T-cell (primary cell): Measurements from ENCODE around the gene WNT3. TPM values are rescaled to one million over a fixed set of nuclear protein-coding genes. Genes with fewer than 3 reads are reported as not detected.

Source experiments
- ATAC-seq, 4 experiments: fragments of 200-7000 bp in 3 of 4; fragments of 150-1000 bp in 1 of 4; cut with Tn5 transposase; replicated peaks in 1 of 4; 1 replicate in 3 of 4; 2 replicates in 1 of 4; pipeline ENCODE4 v1.10.0; 2021; ENCODE audit warnings: moderate library complexity in 3 of 4, mild to moderate bottlenecking in 2 of 4, moderate number of reproducible peaks in 1 of 4
- CTCF ChIA-PET, 2 donors: fragments of 300-600 bp; sonication (Branson Sonifier 250); formaldehyde crosslinking; loops; one replicate each; lab custom pipeline; 2022; ENCODE audit warnings: antibody characterized with exemption in 2 of 2; lab: Charles Lee
- POLR2A ChIA-PET, 2 donors: fragments of 300-600 bp; sonication (Branson Sonifier 250); formaldehyde crosslinking; loops; one replicate each; lab custom pipeline; 2022; ENCODE audit warnings: antibody characterized with exemption in 2 of 2; lab: Charles Lee
- DNase-seq, 35 experiments: peaks; one replicate each; pipeline versions ENCODE4 v3.0.0 to v3.0.0-alpha.2; 2013 to 2023
- H3K27ac ChIP-seq: one replicate; pipeline ENCODE4 v1.5.1; 2013; ENCODE audit warnings: low read length
- H3K27me3 ChIP-seq, 2 experiments: replicated peaks in 1 of 2; 1 replicate in 1 of 2; 2 replicates in 1 of 2; pipeline versions ENCODE4 v1.6.1 to v1.7.0; 2013; ENCODE audit warnings: low read length in 1 of 2, mixed read lengths in 1 of 2; ENCODE audit not compliant: control insufficient read depth in 2 of 2, insufficient read depth in 2 of 2; ENCODE audit errors: extremely low read depth in 1 of 2
- H3K36me3 ChIP-seq, 2 donors: 1 replicate in 1 of 2; 2 replicates in 1 of 2; pipeline versions ENCODE4 v1.6.1 to v1.7.0; 2013; ENCODE audit warnings: low read length in 1 of 2; ENCODE audit not compliant: control insufficient read depth in 2 of 2, insufficient read depth in 1 of 2; ENCODE audit errors: extremely low read depth in 1 of 2
- H3K4me1 ChIP-seq, 2 experiments: 1 replicate in 1 of 2; 2 replicates in 1 of 2; pipeline versions ENCODE4 v1.6.1 to v1.7.0; 2013; ENCODE audit warnings: low read length in 2 of 2, mixed read lengths in 1 of 2; ENCODE audit not compliant: insufficient read depth in 2 of 2, control insufficient read depth in 1 of 2; ENCODE audit errors: extremely low read depth in 1 of 2
- H3K4me3 ChIP-seq, 2 donors: 1 replicate in 1 of 2; 2 replicates in 1 of 2; pipeline versions ENCODE4 v1.5.1 to v1.7.0; 2013; ENCODE audit warnings: mild to moderate bottlenecking in 2 of 2, low read length in 1 of 2, moderate library complexity in 1 of 2; ENCODE audit not compliant: control insufficient read depth in 1 of 2; ENCODE audit errors: extremely low read depth in 1 of 2
- H3K9me3 ChIP-seq: 2 replicates; pipeline ENCODE4 v1.7.0; 2013
- H3K27ac Mint-ChIP-seq, 2 donors: one replicate each; pipeline ENCODE4 v1.8.0; 2020 to 2021; ENCODE audit warnings: mild to moderate bottlenecking in 2 of 2, mixed read lengths in 2 of 2
- H3K27me3 Mint-ChIP-seq, 2 donors: one replicate each; pipeline ENCODE4 v1.8.0; 2021 to 2022; ENCODE audit warnings: mixed read lengths in 2 of 2
- H3K36me3 Mint-ChIP-seq: one replicate; pipeline ENCODE4 v1.8.0; 2021; ENCODE audit warnings: mixed read lengths
- H3K4me1 Mint-ChIP-seq, 3 donors: one replicate each; pipeline ENCODE4 v1.8.0; 2020 to 2022; ENCODE audit warnings: mixed read lengths in 3 of 3, mild to moderate bottlenecking in 1 of 3
- H3K4me3 Mint-ChIP-seq, 3 donors: one replicate each; pipeline ENCODE4 v1.8.0; 2020 to 2022; ENCODE audit warnings: mild to moderate bottlenecking in 3 of 3, mixed read lengths in 3 of 3, moderate library complexity in 3 of 3
- H3K9me3 Mint-ChIP-seq, 3 donors: one replicate each; pipeline ENCODE4 v1.8.0; 2020 to 2022; ENCODE audit warnings: mixed read lengths in 3 of 3
- WGBS: methylation state at CpG from one replicate; pipeline ENCODE4 v1.1.5; 2013; ENCODE audit warnings: missing lambda C conversion rate; ENCODE audit not compliant: insufficient coverage; 5-methylcytosine and 5-hydroxymethylcytosine counted together
- total RNA-seq, 35 experiments: library from RNA in 6 of 35; stranded (reverse) in 6 of 35; fragments of 120-200 nt in 1 of 35; gene quantifications; one replicate each; pipeline versions ENCODE4 v1.2.1 to v1.2.4 and lab custom pipeline; 2013 to 2026

WNT3 gene
- total RNA-seq, 5 donors from 2014 or later (not counting 1 experiment from before 2014, with no cell fraction given), result 0.09 to 0.12 (median 0.10) TPM; not detected in 2

DNA sequence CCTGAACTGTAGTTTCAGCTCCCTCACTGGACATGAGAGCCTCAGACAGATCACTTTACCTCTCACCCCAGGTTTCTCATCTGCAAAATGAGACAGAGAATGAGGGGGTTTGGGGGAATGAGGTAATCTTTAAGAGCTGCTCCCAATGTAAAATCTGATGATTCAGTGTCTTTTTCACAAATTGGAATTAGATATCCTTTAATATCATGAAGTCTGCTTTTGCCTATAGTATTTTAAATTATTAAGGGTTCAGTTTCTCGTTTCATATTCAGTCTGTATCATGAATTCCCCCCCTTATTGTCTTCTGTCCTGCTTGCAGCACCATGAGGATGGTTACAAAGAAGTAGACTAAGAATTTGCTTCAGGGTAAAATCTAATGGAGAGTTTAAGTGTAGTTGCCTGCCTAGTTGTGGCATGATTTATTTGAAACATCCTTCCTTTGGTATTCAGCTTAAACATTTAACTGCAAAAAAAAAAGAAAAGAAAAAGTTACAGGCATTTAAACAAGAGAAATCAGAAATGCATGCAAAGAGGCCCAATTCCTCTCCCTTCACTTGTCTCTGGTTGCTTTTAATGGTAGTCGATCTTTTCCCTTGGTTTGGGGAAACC is 77.3 kb downstream of the WNT3 start:
- no peaks in the 10 kb centered on the region for H3K27me3 Mint-ChIP-seq
- Histone ChIP-seq H3K4me3 (no peak overlapping the region), H3K27me3 (no peaks in the 10 kb centered on the region), H3K36me3 (peaks cover 8 to 16% of the 10 kb centered on the region in 2 donors), H3K4me1 (no peaks in the 10 kb centered on the region), H3K9me3 (no peaks in the 10 kb centered on the region), H3K27ac (no peak overlapping the region)
- peaks cover 26% of the 10 kb centered on the region for H3K36me3 Mint-ChIP-seq
- ChIA-PET CTCF (no interaction called here), POLR2A (no interaction called here)
- ATAC-seq, result no peak
- H3K4me1 Mint-ChIP-seq, result peaks cover 0 to 3% (median 0%) of the 10 kb centered on the region in 3 donors
- H3K4me3 Mint-ChIP-seq, result no peak overlapping the region
- no CpG with 5 or more reads among the region's 2 CpGs for WGBS
- DNase-seq, result no peak
- H3K9me3 Mint-ChIP-seq, result no peaks in the 10 kb centered on the region
- no peak overlapping the region for H3K27ac Mint-ChIP-seq

DNA sequence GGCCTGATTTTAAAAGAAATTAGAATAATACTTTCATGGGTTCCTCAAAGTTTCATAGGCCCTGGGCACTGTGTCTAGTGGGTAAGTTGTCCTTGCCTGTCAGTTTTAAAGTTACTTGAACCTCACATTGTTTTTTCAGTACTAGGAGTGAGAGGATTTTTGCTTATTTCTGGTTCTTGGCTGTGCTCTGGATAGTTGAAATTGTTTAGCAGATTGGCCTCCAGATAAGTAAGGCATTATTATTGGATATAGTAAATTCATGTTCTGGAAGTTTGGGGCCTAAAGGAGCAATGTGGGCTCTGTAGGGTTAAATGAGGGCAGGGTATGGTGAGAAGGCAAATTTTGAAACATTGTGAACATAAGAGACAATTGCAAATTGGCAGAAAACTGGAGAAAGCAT is 78.5 kb downstream of the WNT3 start:
- Histone ChIP-seq H3K4me1 (no peaks in the 10 kb centered on the region), H3K27ac (no peak overlapping the region), H3K9me3 (no peaks in the 10 kb centered on the region), H3K4me3 (no peak overlapping the region), H3K36me3 (peaks cover 8 to 15% of the 10 kb centered on the region in 2 donors), H3K27me3 (no peaks in the 10 kb centered on the region)
- Mint-ChIP-seq H3K9me3 (no peaks in the 10 kb centered on the region), H3K4me1 (peaks cover 0 to 3% (median 0%) of the 10 kb centered on the region in 3 donors), H3K36me3 (peaks cover 25% of the 10 kb centered on the region), H3K4me3 (no peak overlapping the region), H3K27me3 (no peaks in the 10 kb centered on the region), H3K27ac (no peak overlapping the region)
- ATAC-seq (no peak), DNase-seq (no peak)
- POLR2A ChIA-PET, result no interaction called here
- CTCF ChIA-PET, result no interaction called here

- H3K36me3 ChIP-seq, result peaks cover 8 to 16% of the 10 kb centered on the region in 2 donors
- H3K9me3 Mint-ChIP-seq, result no peaks in the 10 kb centered on the region
- no peak overlapping the region for H3K4me3 Mint-ChIP-seq
- no peaks in the 10 kb centered on the region for H3K27me3 Mint-ChIP-seq
- H3K4me3 ChIP-seq, result no peak overlapping the region
- no peaks in the 10 kb centered on the region for H3K4me1 ChIP-seq
- H3K27ac Mint-ChIP-seq, result no peak overlapping the region
- DNase-seq (no peak), ATAC-seq (no peak)
- H3K4me1 Mint-ChIP-seq, result peaks cover 0 to 3% (median 0%) of the 10 kb centered on the region in 3 donors
- WGBS, result 91% methylated on average over 4 of the region's 4 CpGs
- ChIA-PET POLR2A (no interaction called here), CTCF (no interaction called here)
- no peaks in the 10 kb centered on the region for H3K27me3 ChIP-seq
- no peaks in the 10 kb centered on the region for H3K9me3 ChIP-seq
- H3K27ac ChIP-seq, result no peak overlapping the region
- peaks cover 27% of the 10 kb centered on the region for H3K36me3 Mint-ChIP-seq
Observed at GRCh38 chr17:46738544-46738943, 79.9 kb downstream of the WNT3 start.

DNA sequence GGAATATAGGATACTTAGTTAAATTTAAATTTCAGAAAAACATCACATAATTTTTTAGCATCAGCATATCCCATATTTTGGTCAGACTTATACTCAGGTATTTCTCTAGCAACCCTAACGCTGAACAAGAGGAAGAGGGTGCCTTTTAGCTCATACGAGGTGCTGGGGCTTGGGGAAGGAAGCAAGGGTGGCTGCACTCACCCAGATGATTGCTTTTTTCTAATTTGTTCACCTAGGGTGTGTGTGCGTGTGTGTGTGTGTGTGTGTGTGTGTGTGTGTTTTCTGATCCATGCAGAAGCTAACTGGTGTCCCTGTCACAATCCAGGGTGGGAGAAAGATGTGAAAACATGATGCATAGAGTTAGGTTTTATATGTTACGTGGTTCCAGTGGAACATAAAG is 81.2 kb downstream of the WNT3 start:
- ChIA-PET POLR2A (no interaction called here), CTCF (interaction anchor here in 1 of 2 donors (0.6 kb wide), 1 partner anchor 44 kb away, joined by 9 read pairs; no protein-coding TSS in a partner anchor)
- no peak for ATAC-seq
- Histone ChIP-seq H3K27ac (no peak overlapping the region), H3K4me1 (no peaks in the 10 kb centered on the region), H3K36me3 (peaks cover 5 to 18% of the 10 kb centered on the region in 2 donors), H3K4me3 (no peak overlapping the region), H3K9me3 (no peaks in the 10 kb centered on the region), H3K27me3 (no peaks in the 10 kb centered on the region)
- no peak overlapping the region for H3K4me3 Mint-ChIP-seq
- H3K4me1 Mint-ChIP-seq, result peaks cover 0 to 3% (median 0%) of the 10 kb centered on the region in 3 donors
- 87% methylated on average over 3 of the region's 4 CpGs for WGBS
- peaks cover 30% of the 10 kb centered on the region for H3K36me3 Mint-ChIP-seq
- no peaks in the 10 kb centered on the region for H3K9me3 Mint-ChIP-seq
- H3K27ac Mint-ChIP-seq, result no peak overlapping the region
- no peak for DNase-seq
- H3K27me3 Mint-ChIP-seq, result no peaks in the 10 kb centered on the region

DNA sequence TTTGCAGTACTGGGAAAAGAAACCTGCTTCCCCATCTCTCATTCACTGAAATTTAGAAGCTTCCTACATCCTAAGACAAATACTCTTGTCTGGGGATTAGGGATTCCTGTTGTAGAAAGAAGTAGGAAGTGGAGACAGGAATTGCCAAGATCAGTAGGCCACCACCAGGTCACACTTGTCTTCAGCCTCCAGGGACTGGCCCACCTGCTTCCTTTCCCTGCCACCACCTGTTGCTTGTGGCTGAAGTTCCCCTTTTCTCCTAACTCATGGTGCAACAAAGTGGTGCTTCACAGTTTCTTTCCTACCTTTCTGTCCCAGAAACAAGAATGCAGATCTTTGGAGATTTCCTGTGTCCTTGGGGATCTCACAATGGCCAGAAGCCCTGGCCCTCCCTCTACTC is 82.4 kb downstream of the WNT3 start:
- no peaks in the 10 kb centered on the region for H3K9me3 Mint-ChIP-seq
- ChIA-PET CTCF (no interaction called here), POLR2A (no interaction called here)
- Histone ChIP-seq H3K9me3 (no peaks in the 10 kb centered on the region), H3K4me1 (no peaks in the 10 kb centered on the region), H3K36me3 (peaks cover 0 to 16% of the 10 kb centered on the region in 2 donors), H3K4me3 (no peak overlapping the region), H3K27ac (no peak overlapping the region), H3K27me3 (no peaks in the 10 kb centered on the region)
- DNase-seq (no peak), ATAC-seq (no peak)
- H3K27me3 Mint-ChIP-seq, result no peaks in the 10 kb centered on the region
- peaks cover 33% of the 10 kb centered on the region for H3K36me3 Mint-ChIP-seq
- H3K27ac Mint-ChIP-seq, result no peak overlapping the region
- H3K4me3 Mint-ChIP-seq, result no peak overlapping the region
- peaks cover 0 to 3% (median 0%) of the 10 kb centered on the region in 3 donors for H3K4me1 Mint-ChIP-seq

DNA sequence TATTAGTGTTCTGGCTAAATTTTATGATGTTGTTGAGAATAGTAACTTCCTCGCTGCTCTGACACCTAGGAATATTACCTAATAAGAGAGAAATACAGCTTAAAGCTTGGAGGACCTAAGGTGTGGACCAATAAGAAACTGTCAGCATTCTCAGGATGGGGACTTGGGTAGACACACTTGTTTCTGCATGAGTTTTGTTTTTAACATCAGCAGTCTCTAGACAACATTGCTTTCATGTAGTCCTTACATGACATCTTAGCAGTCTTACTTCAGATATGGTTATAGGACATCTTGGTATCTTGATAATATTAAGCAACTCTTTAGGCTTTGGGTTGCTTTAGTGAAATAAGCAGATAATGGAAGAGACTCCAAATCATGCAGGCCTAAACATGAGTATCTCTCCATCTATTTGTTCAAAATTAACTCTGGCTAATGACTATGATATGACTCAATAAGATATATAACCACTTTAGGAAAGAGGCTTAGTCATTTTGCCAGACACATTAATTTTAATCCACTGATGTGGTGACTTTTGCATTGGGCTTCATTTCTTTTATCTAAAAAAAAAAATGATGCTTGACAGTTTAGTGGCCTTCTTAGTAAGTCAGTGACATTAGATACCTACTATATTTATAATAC is 84.5 kb downstream of the WNT3 start:
- CTCF ChIA-PET, result no interaction called here
- Histone ChIP-seq H3K4me3 (no peak overlapping the region), H3K27me3 (no peaks in the 10 kb centered on the region), H3K4me1 (no peaks in the 10 kb centered on the region), H3K27ac (no peak overlapping the region), H3K36me3 (peaks cover 0 to 19% of the 10 kb centered on the region in 2 donors), H3K9me3 (no peaks in the 10 kb centered on the region)
- Mint-ChIP-seq H3K9me3 (no peaks in the 10 kb centered on the region), H3K36me3 (peaks cover 39% of the 10 kb centered on the region), H3K27ac (no peak overlapping the region), H3K4me1 (peaks cover 0 to 3% (median 0%) of the 10 kb centered on the region in 3 donors), H3K27me3 (no peaks in the 10 kb centered on the region), H3K4me3 (no peak overlapping the region)
- DNase-seq (no peak), ATAC-seq (no peak)
- WGBS, result no CpG with 5 or more reads among the region's 1 CpG
- POLR2A ChIA-PET, result no interaction called here
